ENCODE measurements around the gene MDH1B. TPM values are rescaled to one million over a fixed set of nuclear protein-coding genes. Genes with fewer than 3 reads are reported as not detected.
"Not testable (repeated sequence)": the region's sequence is repeated elsewhere in the genome, so short reads cannot be mapped to it uniquely, and the experiment has no call there.

The MDH1B gene
- 6.3 TPM for total RNA-seq (ENCODE audit: insufficient read depth, low replicate concordance)

DNA sequence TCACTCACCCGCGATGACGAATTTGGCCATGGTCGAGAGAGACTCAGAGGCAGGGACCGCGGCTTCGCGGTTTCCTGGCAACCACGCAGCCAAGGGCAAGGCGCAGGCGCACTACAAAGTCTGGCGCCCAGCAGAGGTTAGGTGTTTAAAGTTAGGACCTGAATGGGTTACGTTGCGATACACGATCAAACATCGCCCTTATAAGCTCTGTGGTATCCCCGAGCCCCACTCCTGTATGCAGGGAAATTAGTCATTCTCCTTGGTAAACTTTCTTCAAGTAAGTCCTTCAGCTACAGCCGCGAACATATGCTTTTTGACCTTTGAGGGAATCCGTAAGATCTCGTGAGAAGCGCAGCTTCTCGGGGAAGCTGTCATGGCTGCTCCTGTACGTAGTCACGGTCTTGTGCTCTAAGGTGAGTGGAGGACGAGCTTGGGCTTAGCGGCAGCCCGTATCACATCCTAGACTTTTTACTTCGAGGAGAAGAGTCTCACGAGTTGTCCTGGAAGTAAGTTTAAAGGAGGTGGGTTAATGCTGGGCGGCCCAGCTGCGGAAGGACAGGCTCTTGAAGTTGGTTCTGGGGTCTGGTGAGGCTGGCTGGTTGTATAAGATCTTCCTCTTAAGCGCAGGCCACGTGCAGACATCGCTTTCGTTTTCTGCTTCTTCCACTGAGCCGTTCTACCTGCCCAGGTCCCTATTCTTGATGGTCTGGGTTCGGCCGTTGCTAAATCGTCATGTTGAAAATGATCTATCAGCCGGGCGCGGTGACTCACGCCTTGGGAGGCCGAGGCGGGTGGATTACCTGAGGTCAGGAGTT lies at the start of gene MDH1B, which contains the start of gene FASTKD2:
TSS of gene MDH1B (minus strand) at position 87 of the 815 bp plus-strand sequence. CDS start at position 30, 57 bp downstream.
TSS of gene FASTKD2 (plus strand) at position 365 of the 815 bp plus-strand sequence. CDS start 1,088 bp downstream, outside the sequence.
- DNase-seq (ENCODE audit: low spot score), result peak; percentile 98

DNA sequence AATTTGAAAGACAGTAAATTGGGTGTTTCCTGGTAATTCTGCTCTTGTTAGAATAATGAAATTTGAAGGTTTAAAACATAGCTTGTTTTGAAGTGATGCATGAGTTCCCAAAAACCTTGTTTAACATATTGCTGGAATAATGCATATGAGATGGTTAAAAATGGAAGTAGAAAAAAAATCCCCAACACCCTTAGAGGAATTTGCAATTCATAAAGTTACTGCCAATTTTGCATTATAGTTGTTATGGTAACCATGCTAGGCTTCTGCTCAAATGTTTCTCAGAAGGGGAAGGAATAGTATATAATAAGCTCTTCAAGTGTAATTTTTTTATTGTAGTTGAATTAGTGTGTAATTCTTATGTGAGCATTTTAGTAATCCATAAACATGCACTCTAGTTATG lies 49.4 kb upstream of the MDH1B start:
- DNase-seq (ENCODE audit: low spot score), result no peak

DNA sequence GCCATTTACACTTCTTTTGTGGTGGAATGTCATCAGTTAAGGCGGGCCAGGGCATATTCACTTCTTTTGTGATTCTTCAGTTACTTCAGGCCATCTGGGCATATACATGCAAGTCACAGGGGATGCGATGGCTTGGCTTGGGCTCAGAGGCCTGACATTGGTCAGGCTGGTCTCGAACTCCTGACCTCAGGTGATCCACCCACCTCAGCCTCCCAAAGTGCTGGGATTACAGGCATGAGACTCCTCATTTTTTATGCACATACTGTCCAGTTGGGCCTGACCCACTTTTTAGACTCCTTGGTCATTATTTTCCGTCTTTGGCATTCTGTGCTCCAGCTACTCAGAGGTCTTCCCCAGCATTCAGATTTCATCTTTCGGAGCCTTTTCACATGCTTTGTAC lies 47.3 kb upstream of the MDH1B start:
- DNase-seq (ENCODE audit: low spot score), result not testable (repeated sequence)

DNA sequence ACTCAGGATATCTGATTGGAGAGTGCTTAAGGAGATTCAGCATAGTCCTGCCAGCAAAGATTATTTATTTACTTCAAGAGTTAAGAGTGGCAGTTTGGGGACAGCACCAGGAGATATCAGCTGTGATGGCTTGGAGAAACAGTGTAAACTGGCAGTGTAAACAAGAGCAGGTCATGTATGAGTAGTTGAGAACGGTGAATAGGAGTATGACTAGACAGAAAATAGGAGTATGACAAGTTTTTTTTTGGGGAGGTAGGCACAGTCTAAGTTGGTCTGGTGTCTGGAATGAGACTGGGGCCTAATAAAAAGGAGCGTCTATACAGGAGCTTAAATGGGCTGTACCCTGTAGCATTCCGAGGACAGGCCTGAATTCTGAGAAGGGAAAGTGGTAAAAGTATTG lies 42.5 kb upstream of the MDH1B start:
- DNase-seq (ENCODE audit: low spot score), result not testable (repeated sequence)

DNA sequence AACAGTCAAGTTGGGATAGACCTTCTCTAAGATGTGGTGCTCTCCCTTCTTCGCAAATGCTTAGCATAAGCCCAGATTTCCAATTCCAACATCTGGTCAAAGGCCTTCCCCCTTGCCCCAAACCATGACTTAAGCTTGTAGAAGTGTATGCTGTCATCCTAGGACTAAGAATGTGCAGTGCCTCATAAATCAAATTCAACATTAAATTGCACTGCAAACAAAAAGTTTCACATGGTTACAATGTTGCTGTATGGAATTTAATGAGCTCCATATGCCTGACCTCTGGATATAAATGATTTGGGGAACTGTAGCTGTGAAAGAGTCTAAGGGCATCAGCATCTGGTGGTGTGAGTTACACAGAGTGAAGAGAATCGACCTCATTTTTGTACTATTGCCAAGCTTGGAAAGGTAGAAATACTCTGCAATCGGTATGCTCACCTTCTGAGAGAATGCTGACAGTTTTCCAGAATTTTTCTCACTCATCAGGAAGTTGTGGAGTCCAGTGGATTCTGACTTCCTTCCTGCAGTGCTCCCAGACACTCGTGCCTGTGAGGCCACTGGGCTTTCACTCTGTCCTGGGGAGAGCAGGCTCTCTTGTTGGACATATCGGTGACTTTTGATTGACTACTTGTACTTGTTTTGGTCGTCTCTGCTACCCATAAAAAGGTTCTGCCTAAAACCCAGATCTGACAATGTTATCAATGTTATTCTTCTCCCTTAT lies 40.9 kb upstream of the MDH1B start:
- peak; percentile 62 for DNase-seq (ENCODE audit: low spot score)

DNA sequence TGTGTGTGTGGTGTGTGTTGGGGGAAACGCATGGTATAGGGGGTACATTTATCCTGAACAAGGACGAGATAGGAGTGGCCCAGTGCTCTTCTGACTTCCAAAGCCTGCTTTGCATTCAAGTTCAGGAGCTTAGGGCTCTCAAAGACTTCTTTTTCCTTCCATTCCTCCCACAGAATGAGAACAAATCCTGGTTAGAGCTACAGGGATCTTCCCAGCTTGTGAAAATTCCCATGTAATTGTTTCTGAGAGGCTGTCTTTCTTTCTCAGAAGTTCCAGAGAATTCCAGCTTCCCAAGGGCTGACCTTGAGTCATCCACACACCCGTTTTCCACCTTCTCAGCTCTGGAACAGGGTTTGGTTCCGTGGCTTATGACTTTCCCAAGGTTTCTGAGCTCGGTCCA lies 39.2 kb upstream of the MDH1B start:
- no peak for DNase-seq (ENCODE audit: low spot score)

DNA sequence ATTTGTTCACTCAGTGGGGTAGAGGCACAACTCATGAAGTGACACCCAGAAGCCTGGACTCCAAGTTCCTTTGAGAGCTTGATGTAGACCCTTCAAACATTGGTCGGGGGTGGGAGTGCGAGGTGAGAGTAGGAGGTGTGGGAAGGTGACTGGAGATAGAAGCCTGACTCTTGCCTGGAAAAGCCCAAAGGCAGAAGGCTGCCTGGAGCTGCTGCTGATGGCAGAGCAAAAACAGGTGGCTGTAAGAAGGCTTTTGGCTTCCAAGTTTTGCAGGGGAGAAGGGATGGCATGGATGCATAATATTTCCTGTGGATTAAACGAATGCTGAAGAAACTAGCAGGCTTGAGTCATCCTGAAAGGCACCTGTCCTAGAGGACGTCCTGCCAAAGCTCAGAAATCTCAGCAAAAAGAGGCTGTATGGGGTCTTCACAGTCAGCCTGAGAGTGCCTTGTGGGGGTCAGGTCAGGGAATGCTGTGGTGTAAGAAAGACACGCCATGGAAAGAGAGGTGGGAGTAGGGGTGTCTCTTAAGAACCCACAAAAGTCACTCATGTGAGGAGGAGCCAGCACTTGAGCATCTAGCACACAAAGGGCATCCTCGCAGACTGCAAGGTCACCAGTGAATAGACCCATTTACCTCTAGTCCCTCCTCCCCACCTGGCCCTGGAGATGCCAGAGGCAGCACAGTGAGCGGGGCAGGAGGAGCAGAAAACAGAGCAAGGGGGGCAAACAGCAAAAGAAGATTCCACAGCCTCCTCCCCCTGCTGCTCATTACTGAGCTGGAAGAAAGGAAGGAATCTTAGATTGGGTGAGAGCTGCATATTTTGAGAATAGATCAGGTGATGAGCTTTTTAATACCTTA lies 37.8 kb upstream of the MDH1B start:
- no peak for DNase-seq (ENCODE audit: low spot score)

DNA sequence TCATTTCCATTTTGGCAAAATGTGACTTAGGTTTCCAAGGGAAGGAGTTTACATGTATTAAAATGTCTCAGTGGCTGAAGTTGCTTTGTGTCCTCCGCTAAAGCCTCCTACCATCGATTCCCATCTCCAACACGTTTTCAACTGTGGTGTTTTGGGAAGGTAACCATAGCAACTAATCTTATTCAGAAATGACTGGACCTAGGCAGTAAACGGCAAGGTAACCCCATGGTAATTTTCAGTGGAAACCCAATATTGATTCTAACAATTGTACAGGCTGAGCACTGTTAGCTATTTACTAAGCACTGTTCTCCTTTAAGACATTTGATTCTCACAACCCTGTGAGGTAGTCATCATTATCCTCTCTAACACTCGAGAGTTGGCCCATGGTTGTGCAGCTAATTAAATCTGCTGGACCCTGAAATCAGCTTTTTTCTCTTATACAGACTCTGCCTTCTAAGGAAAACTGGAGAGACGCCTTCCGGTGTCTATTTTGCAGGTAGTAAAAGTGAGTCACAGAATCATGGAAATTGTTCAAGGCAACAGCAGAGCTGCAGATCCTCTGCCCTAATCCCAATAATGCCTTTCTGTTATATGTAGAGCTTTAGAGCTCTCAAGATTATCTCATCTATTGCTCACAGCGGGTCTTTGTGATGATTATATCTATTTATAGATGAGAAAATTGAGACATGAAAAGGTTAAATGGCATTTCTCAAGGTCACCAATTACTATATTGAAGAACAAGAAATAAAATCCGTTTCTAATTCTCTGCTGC lies 36.5 kb upstream of the MDH1B start:
- DNase-seq (ENCODE audit: low spot score), result peak; percentile 32

DNA sequence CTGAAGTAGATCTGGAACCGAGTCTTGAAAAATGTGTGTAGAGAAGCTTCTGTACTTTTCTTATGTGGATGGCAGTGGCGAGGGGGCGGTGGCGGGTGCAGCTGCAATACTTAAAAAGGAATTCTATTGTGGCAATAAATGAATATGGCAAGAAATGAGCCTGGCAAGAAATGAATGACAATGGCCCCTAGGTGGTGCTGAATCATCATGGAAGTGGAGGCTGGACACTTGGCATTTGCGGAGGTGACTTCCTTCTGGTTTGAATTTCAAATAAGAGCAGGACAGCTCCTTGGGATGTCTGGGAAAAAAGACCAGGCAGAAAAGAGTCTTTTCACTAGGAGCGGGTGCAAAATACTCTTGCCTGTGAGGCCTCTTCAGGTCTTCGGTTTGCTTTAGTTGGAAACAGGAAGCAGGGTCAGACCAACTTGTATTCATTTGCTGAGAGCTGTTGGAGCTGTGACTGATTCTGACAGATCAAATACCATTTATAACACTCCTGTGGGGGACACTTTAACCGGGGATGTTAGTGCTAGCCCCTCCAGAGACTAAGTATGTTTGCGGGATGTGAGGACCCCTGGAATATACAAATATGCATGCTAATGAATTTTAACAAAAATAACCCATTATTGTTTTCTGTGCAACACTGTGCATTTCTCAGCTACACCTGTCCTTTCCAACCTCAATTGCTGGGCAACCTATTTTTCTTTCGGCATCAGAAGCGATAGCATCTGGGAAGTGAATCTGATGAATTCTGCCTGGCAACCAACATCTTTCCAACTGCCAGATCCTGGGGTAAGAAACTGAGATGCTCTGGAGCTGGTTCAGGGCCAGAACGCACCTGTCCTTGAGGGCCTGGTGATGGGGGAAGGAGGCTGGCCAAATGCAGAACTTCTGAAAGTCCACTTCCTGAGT lies 35.6 kb upstream of the MDH1B start:
- peak; percentile 82 for DNase-seq (ENCODE audit: low spot score)

DNA sequence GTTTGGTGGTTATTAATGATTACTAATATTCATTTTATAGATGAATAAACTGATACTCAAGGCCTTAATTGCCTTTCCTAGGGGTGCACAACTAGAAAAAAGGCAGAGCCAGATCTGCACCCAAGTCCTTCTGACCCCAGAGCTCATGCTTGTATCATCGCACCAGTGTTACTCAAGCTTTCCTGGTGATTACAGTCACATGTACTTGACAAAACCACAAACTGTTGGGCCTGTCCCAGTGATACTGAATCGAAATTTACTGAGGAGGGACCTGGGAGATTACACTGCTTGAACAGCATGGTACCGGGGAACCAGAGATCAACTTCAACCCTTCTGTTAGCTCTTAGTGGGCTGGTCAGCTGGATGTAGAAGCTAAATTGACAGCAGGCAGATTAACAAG lies 34.0 kb upstream of the MDH1B start:
- DNase-seq (ENCODE audit: low spot score), result no peak

DNA sequence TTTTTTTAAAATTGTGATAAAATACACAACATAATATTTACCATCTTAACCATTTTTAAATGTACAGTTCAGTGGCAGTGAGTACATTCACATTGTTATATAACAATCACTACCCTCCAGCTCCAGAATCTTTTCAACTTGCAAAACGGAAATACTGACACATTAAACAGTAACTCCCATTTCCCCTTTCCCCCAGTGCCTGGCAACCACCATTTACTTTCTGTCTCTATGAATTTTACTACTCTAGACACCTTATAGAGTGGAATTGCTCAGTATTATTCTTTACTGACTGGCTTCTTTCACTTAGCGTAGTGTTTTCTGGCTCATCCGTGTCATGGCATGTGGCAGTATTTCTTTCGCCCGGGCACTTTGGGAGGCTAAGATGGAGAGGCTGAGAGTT lies 32.9 kb upstream of the MDH1B start:
- no peak for DNase-seq (ENCODE audit: low spot score)

DNA sequence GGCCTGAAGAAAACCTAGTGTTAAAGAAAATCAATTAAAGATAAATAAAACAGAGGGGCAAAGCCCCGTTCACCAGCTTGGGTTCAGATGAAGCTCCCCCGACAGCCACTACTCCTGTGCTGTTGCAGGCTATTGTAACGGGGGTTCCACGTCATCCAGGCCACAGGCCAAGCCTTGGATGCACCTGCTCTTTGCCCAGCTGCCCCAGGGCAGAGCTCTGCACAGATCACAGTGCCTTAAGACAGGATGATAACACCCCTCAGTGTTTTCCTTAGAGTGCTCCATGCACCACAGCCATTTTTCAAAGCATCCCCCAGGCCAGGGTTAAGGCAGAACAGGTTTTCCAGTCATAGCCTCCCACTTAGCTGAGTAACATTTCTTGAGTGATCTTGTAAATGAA lies 32.2 kb upstream of the MDH1B start:
- DNase-seq (ENCODE audit: low spot score), result no peak

DNA sequence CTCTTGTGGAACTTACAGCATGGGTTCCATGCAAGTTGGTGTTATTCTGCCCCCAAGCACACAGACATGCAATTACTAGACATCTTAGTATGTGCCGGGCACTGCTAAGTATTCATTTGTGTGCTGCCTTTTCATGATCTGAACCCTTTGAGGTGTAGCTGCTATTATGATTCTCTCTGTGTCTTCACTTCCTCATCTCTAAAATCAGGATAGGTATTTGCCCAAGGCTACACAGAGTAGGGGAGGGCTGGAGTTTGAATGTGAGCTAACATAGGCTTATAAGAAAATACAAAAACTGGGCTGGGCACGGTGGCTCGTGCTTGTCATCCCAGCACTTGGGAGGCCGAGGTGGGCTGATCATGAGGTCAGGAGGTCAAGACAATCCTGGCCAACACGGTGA lies 27.5 kb upstream of the MDH1B start:
- no peak for DNase-seq (ENCODE audit: low spot score)

DNA sequence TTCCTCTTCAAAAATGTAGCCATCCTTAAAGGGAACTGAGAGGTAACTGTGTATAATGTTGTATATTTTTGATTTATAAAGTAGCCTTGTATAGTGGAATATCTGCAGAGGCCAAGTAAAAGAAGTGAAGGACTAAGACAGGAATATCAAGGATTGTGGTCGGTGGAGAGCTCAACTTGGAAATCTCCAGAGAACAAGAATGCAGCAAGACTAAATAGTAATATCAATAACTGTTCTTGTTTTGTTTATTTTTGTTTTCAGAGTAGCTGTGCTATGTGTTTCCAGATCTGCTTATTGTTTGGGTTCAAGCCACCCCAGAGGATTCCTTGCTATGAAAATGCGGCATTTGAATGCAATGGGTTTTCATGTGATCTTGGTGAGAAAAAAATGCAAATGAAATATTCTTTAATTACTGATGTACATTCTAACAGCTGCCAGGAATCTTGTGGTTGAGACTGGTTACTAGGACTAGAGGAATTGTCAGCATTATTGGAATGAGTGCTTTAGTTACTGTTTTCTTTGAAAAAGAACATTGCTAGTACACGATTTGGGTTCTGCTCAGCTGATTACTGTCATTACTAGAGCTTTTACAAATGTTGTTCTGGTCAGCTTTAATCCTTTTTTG lies 25.3 kb upstream of the MDH1B start:
- no peak for DNase-seq (ENCODE audit: low spot score)

DNA sequence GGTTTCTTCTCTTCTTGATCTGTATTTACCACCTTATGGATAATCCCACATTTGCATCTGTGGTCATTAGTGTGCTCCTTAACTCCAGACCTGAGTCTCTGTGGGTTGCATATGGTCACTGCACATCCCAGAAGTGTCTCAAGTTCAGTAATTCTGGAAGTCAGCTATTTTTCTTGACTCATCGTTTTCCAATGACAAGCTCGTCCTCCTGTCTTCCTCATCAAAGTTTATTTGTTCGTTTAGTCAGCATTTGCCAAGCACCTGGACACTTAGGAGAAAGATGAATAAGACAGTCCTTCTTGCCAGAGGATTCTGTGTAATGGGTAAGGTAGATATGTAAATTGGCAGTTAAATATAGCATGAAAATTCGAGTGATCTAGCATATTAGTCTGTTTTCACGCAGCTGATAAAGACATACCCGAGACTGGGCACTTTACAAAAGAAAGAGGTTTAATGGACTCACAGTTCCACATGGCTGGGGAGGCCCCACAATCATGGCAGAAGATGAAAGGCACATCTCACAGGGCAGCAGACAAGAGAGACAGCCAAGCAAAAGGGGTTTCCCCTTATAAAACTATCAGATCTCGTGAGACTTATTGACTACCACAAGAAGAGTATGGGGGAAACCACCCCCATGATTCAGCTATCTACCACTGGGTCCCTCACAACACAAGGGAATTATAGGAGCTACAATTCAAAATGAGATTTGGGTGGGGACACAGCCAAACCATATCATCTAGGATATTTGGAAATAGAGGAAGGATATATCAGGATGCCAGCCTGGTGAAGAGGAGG lies 19.6 kb upstream of the MDH1B start:
- no peak for DNase-seq (ENCODE audit: low spot score)

DNA sequence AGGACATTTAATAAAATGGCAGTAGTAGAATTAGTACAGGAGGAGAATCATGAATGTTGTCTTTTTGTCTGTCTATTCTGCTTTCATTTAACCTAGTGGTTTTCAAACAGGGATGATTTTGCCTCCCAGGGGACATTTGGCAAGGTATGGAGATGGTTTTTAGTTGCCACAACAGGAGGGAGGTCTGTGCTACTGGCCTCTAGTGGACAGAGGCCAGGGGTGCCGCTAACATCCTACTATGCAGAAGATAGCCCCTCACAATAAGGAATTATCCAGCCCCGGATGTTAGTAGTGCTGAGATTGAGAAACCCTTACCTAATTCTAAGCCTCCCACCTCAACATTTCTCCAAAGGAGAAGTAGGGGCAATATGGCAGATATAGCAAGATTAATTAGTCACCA lies 18.6 kb upstream of the MDH1B start:
- DNase-seq (ENCODE audit: low spot score), result no peak

DNA sequence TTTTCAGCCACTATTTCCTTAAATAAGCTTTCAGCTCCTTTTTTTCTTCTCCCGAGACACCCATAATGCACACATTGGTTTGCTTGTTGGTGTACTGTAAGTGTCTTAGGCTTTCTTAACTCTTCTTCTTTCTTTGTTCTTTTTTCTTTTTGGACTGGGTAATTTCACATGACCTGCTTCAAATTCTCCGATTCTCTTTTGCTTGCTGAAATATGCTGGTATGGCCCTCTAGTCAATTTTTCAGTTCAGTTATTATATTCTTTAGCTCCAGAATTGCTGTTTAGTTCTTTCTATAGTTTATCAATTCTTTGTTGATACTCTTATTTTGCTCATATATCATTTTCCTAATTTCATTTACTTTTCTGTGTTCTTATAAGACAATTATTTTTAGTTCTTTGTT lies 15.5 kb upstream of the MDH1B start:
- DNase-seq (ENCODE audit: low spot score), result no peak

DNA sequence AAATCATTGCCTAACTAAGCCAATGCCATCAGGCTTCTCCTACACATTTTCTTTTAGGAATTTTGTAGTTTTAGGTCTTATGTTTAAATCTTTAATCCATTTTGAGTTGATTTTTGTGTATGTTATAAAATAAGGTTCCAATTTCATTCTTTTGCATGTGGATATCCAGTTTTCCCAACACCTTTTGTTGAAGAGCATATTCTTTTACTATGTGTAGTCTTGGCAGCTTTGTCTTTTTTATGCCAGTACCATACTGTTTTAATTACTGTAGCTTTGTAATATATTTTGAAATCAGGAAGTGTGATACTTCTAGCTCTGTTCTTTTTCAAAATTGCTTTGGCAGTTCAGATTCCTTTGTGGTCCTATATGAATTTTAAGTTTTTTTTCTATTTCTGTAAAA lies 11.3 kb upstream of the MDH1B start:
- no peak for DNase-seq (ENCODE audit: low spot score)

DNA sequence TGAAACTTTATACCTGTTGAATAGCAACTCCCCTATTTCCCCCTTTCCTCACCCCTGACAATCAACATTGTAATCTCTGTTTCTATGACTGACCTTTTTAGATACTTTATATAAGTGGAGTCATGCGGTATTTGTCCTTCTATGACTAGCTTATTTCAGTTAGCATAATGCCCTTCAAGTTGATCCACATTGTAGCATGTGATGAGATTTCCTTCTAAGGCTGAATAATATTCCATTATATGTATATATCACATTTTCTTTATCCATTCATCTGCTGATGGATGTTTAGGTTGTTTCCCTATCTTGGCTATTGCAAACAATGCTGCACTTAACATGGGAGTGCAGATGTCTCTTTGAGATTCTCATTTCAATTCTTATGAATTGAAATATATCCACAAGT lies 9.7 kb upstream of the MDH1B start:
- DNase-seq (ENCODE audit: low spot score), result no peak
